H1 (cell line): ENCODE data around the gene ADCY2.

Experiments
- CREB1 ChIP-seq: IDR thresholded peaks from 2 replicates; pipeline ENCODE4 v1.6.1; 2012; ENCODE audit warnings: inconsistent platforms
- EZH2 ChIP-seq: fragments of 200-600 bp; sonication (generic); IDR thresholded peaks from 2 replicates; pipeline ENCODE4 v1.7.1; 2012; ENCODE audit warnings: low read depth, mild to moderate bottlenecking, moderate library complexity, low read length, inconsistent platforms; ENCODE audit not compliant: severe bottlenecking
- POLR2A ChIP-seq, 2 experiments: IDR thresholded peaks; 1 replicate in 1 of 2; 2 replicates in 1 of 2; pipeline ENCODE4 v1.6.1; 2011; ENCODE audit warnings: low read depth in 2 of 2, low read length in 2 of 2, mild to moderate bottlenecking in 2 of 2; ENCODE audit errors: control extremely low read depth in 1 of 2
- RAD21 ChIP-seq, 2 experiments: IDR thresholded peaks in 1 of 2; conservative IDR thresholded peaks in 1 of 2; 2 replicates each; pipeline ENCODE4 v1.6.1; 2011; ENCODE audit warnings: low read depth in 2 of 2, low read length in 2 of 2, improper control_type of control experiment in 1 of 2, inconsistent platforms in 1 of 2, mild to moderate bottlenecking in 1 of 2, moderate library complexity in 1 of 2
- SIRT6 ChIP-seq: IDR thresholded peaks from one replicate; pipeline ENCODE4 v1.7.1; 2012; ENCODE audit warnings: low read length, inconsistent platforms
- TAF7 ChIP-seq: optimal IDR thresholded peaks from 2 replicates; pipeline ENCODE3; 2011; ENCODE audit warnings: low read depth, mild to moderate bottlenecking, inconsistent platforms, low read length, moderate library complexity, borderline replicate concordance
- TF ChIP-seq, protein P1 (sequence below): IDR thresholded peaks from 2 replicates; pipeline ENCODE4 v1.6.1; 2012; ENCODE audit warnings: inconsistent platforms

DNA sequence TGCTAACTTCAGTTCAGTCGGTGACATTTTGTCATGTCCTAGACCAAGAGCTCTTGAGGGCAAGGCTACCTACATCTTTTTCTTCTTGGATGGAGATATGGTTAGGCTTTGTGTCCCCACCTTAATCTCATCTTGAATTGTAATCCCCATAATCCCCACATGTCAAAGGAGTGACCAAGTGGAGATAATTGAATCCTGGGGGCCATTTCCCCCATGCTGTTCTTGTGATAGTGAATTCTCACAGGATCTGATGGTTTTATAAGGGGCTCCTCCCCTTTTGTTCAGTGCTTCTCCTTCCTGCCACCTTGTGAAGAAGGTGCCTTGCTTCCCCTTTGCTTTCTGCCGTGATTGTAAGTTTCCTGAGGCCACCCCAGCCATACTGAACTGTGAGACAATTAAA lies 457.1 kb downstream of the ADCY2 start:
- no peak for TF ChIP-seq EZH2
- TF ChIP-seq RAD21 (IDR thresholded peaks at IDR 0.05 in 1 of 2, conservative IDR thresholded peaks at IDR 0.05 in 1 of 2; ENCODE audit: low read depth in 2 of 2, low read length in 2 of 2), result no peak
- TF ChIP-seq TAF7, result no peak
- TF ChIP-seq SIRT6, result no peak
- TF ChIP-seq CREB1, result no peak
- no peak for TF ChIP-seq POLR2A (IDR thresholded peaks at IDR 0.05; ENCODE audit: control extremely low read depth in 1 of 2, low read depth in 2 of 2, low read length in 2 of 2)
- TF ChIP-seq, protein P1, sequence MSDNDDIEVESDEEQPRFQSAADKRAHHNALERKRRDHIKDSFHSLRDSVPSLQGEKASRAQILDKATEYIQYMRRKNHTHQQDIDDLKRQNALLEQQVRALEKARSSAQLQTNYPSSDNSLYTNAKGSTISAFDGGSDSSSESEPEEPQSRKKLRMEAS, result no peak
